Measurements from ENCODE around the gene SNF8. TPM values are rescaled to one million over a fixed set of nuclear protein-coding genes. Genes with fewer than 3 reads are reported as not detected.

Gene SNF8
- total and polyA plus RNA-seq, 5 donors: 83.7 to 124 (median 108) TPM

- Histone ChIP-seq H3K27ac (ENCODE audit: low read length) (no peak overlapping the region), H3K27me3 (ENCODE audit: control insufficient read depth, insufficient read depth) (no peaks in the 10 kb centered on the region), H3K4me1 (ENCODE audit: control insufficient read depth, insufficient read depth, low read length) (no peaks in the 10 kb centered on the region), H3K4me3 (ENCODE audit: low read length) (no peak overlapping the region), H3K9me3 (ENCODE audit: control insufficient read depth, low read length) (no peaks in the 10 kb centered on the region)
- peak in 1 of 2 donors; percentile 30 for ATAC-seq
- 78% methylated on average over 6 of the region's 6 CpGs for WGBS
- intact Hi-C loops (cut with DNase I): no loop called here
- no peak for DNase-seq
These were observed 15.5 kb downstream of the SNF8 start for GRCh38 chr17:48928876-48929811.

- intact Hi-C loops (cut with DNase I): no loop called here
- whole genome bisulfite sequencing: 63% methylated on average over 6 of the region's 6 CpGs
- no peak overlapping the region for H3K4me3 ChIP-seq (ENCODE audit: low read length)
- ATAC-seq (no peak), DNase-seq (no peak)
- H3K9me3 ChIP-seq (ENCODE audit: control insufficient read depth, low read length): no peaks in the 10 kb centered on the region
- no peaks in the 10 kb centered on the region for H3K27me3 ChIP-seq (ENCODE audit: control insufficient read depth, insufficient read depth)
- no peak overlapping the region for H3K27ac ChIP-seq (ENCODE audit: low read length)
- no peaks in the 10 kb centered on the region for H3K4me1 ChIP-seq (ENCODE audit: control insufficient read depth, insufficient read depth, low read length)
These were observed 16.5 kb downstream of the SNF8 start for GRCh38 chr17:48927978-48928745.

- no peak overlapping the region for H3K4me3 ChIP-seq (ENCODE audit: low read length)
- intact Hi-C loops (cut with DNase I): no loop called here
- no peaks in the 10 kb centered on the region for H3K27me3 ChIP-seq (ENCODE audit: control insufficient read depth, insufficient read depth)
- ATAC-seq (no peak), DNase-seq (no peak)
- no peaks in the 10 kb centered on the region for H3K4me1 ChIP-seq (ENCODE audit: control insufficient read depth, insufficient read depth, low read length)
- H3K27ac ChIP-seq (ENCODE audit: low read length): no peak overlapping the region
- WGBS: 47% methylated on average over 3 of the region's 3 CpGs
- H3K9me3 ChIP-seq (ENCODE audit: control insufficient read depth, low read length): no peaks in the 10 kb centered on the region
These were observed 18.7 kb downstream of the SNF8 start for GRCh38 chr17:48925991-48926342.

GRCh38 chr17:48925251-48925990 is 19.2 kb downstream of the SNF8 start:
- intact Hi-C loops (cut with DNase I): no loop called here
- Histone ChIP-seq H3K4me3 (ENCODE audit: low read length) (no peak overlapping the region), H3K4me1 (ENCODE audit: control insufficient read depth, insufficient read depth, low read length) (no peaks in the 10 kb centered on the region), H3K9me3 (ENCODE audit: control insufficient read depth, low read length) (no peaks in the 10 kb centered on the region), H3K27ac (ENCODE audit: low read length) (no peak overlapping the region), H3K27me3 (ENCODE audit: control insufficient read depth, insufficient read depth) (no peaks in the 10 kb centered on the region)
- ATAC-seq (no peak), DNase-seq (no peak)
- 86% methylated on average over 4 of the region's 4 CpGs for WGBS

GRCh38 chr17:48915459-48916282 is 29.0 kb downstream of the SNF8 start:
- intact Hi-C loops (cut with DNase I): no loop called here
- Histone ChIP-seq H3K4me3 (ENCODE audit: low read length) (no peak overlapping the region), H3K4me1 (ENCODE audit: control insufficient read depth, insufficient read depth, low read length) (peaks cover under 1% of the 10 kb centered on the region), H3K27me3 (ENCODE audit: control insufficient read depth, insufficient read depth) (no peaks in the 10 kb centered on the region), H3K27ac (ENCODE audit: low read length) (no peak overlapping the region), H3K9me3 (ENCODE audit: control insufficient read depth, low read length) (no peaks in the 10 kb centered on the region)
- no peak for DNase-seq
- WGBS: 71% methylated on average over 5 of the region's 5 CpGs
- peak; percentile 44 to 67 for ATAC-seq

GRCh38 chr17:48912476-48912875 is 32.2 kb downstream of the SNF8 start:
- DNase-seq: no peak
- Histone ChIP-seq H3K27ac (ENCODE audit: low read length) (no peak overlapping the region), H3K4me3 (ENCODE audit: low read length) (no peak overlapping the region), H3K27me3 (ENCODE audit: control insufficient read depth, insufficient read depth) (no peaks in the 10 kb centered on the region), H3K4me1 (ENCODE audit: control insufficient read depth, insufficient read depth, low read length) (peaks cover 10% of the 10 kb centered on the region), H3K9me3 (ENCODE audit: control insufficient read depth, low read length) (no peaks in the 10 kb centered on the region)
- no peak for ATAC-seq
- WGBS: 95% methylated on average over 2 of the region's 2 CpGs
- intact Hi-C loops (cut with DNase I): no loop called here

GRCh38 chr17:48910370-48910769 is 34.3 kb downstream of the SNF8 start:
- Histone ChIP-seq H3K4me3 (ENCODE audit: low read length) (no peak overlapping the region), H3K9me3 (ENCODE audit: control insufficient read depth, low read length) (no peaks in the 10 kb centered on the region), H3K27ac (ENCODE audit: low read length) (no peak overlapping the region), H3K4me1 (ENCODE audit: control insufficient read depth, insufficient read depth, low read length) (peaks cover 10% of the 10 kb centered on the region), H3K27me3 (ENCODE audit: control insufficient read depth, insufficient read depth) (no peaks in the 10 kb centered on the region)
- DNase-seq: no peak
- no peak for ATAC-seq
- intact Hi-C loops (cut with DNase I): no loop called here
- WGBS: 37% methylated on average over 2 of the region's 2 CpGs

- H3K4me1 ChIP-seq (ENCODE audit: control insufficient read depth, insufficient read depth, low read length): peaks cover 10% of the 10 kb centered on the region
- no peak for ATAC-seq
- no peak overlapping the region for H3K27ac ChIP-seq (ENCODE audit: low read length)
- DNase-seq: no peak
- no peaks in the 10 kb centered on the region for H3K9me3 ChIP-seq (ENCODE audit: control insufficient read depth, low read length)
- WGBS: 55% methylated on average over 4 of the region's 4 CpGs
- peak overlapping the region; percentile 93 for H3K4me3 ChIP-seq (ENCODE audit: low read length)
- no peaks in the 10 kb centered on the region for H3K27me3 ChIP-seq (ENCODE audit: control insufficient read depth, insufficient read depth)
- intact Hi-C loops (cut with DNase I): no loop called here
These were observed 34.9 kb downstream of the SNF8 start for GRCh38 chr17:48909783-48910182.

GRCh38 chr17:48908853-48909394 is 35.7 kb downstream of the SNF8 start:
- peak; percentile 92 to 94 (median 92) for DNase-seq
- H3K4me3 ChIP-seq (ENCODE audit: low read length): peak overlapping the region; percentile 93
- peaks cover 10% of the 10 kb centered on the region for H3K4me1 ChIP-seq (ENCODE audit: control insufficient read depth, insufficient read depth, low read length)
- H3K9me3 ChIP-seq (ENCODE audit: control insufficient read depth, low read length): no peaks in the 10 kb centered on the region
- no peaks in the 10 kb centered on the region for H3K27me3 ChIP-seq (ENCODE audit: control insufficient read depth, insufficient read depth)
- intact Hi-C loops (cut with DNase I): no loop called here
- peak overlapping the region; percentile 90 for H3K27ac ChIP-seq (ENCODE audit: low read length)
- WGBS: 1% methylated on average over 36 of the region's 36 CpGs
- ATAC-seq: peak; percentile 71 to 81
